ENCODE measurements around the gene RAPGEFL1. TPM values are rescaled to one million over a fixed set of nuclear protein-coding genes. Genes with fewer than 3 reads are reported as not detected.

The RAPGEFL1 gene
- total RNA-seq = 1 to 10 TPM; 3.8 to 4.5 TPM

GRCh38 chr17:40177275-40177874 lies at the start of gene RAPGEFL1:
Gene RAPGEFL1 (plus strand): TSS chr17:40177470. CDS start chr17:40177862, 392 bp downstream.

GRCh38 chr17:40218740-40219593 lies 41.7 kb downstream of the RAPGEFL1 start, which contains the start of gene WIPF2:
Gene WIPF2 (plus strand): TSS chr17:40219304. CDS start chr17:40256460, 37,156 bp downstream.

Small RNA genes within 50 kb of the gene (microRNA-seq; reads per million reads assigned to microRNA genes)
- gene MIR6866 (ENCODE audit: borderline microRNAs expressed, borderline replicate concordance) = 1.3 reads per million
- gene MIR6867 (ENCODE audit: borderline microRNAs expressed, borderline replicate concordance) = not detected

Other genes with a start within 250 kb of the RAPGEFL1 start
- 100 to 1,000 TPM; 166 to 168 TPM for gene ORMDL3, start 249.9 kb upstream of the RAPGEFL1 start, total RNA-seq
- gene LRRC3C, start 249.7 kb upstream of the RAPGEFL1 start, total RNA-seq = not detected
- under 1 TPM; 0.29 to 0.66 TPM for gene GSDMA, start 214.5 kb upstream of the RAPGEFL1 start, total RNA-seq
- gene PSMD3, start 196.7 kb upstream of the RAPGEFL1 start, total RNA-seq = 10 to 100 TPM; 73.3 to 76.2 TPM
- gene CSF3, start 162.0 kb upstream of the RAPGEFL1 start, total RNA-seq = not detected
- gene MED24, start 123.1 kb upstream of the RAPGEFL1 start, total RNA-seq = 10 to 100 TPM; 77.7 to 84.6 TPM
- 1 to 10 TPM; 9.2 to 10.0 TPM for gene THRA, start 114.5 kb upstream of the RAPGEFL1 start, total RNA-seq
- gene NR1D1, start 76.9 kb upstream of the RAPGEFL1 start, total RNA-seq = 1 to 10 TPM; 5.1 to 5.9 TPM
- gene MSL1, start 55.5 kb upstream of the RAPGEFL1 start, total RNA-seq = 10 to 100 TPM; 89.9 to 95.7 TPM
- gene CASC3, start 36.9 kb upstream of the RAPGEFL1 start, total RNA-seq = 10 to 100 TPM; 81.1 to 81.3 TPM
- gene WIPF2, start 41.8 kb downstream of the RAPGEFL1 start, total RNA-seq = 10 to 100 TPM; 25.5 TPM
- 10 to 100 TPM; 52.8 to 54.5 TPM for gene CDC6, start 110.4 kb downstream of the RAPGEFL1 start, total RNA-seq
- gene RARA, start 131.7 kb downstream of the RAPGEFL1 start, total RNA-seq = 10 to 100 TPM; 63.5 TPM
- under 1 TPM in 1 of 2 experiments, not detected in 1; 0.26 TPM for gene GJD3, start 187.3 kb downstream of the RAPGEFL1 start, total RNA-seq
- 100 to 1,000 TPM; 340 to 372 TPM for gene TOP2A, start 240.4 kb downstream of the RAPGEFL1 start, total RNA-seq

All from activated naive CD4-positive, alpha-beta T cell treated with anti-CD3 and anti-CD28 coated beads, Interleukin-2, amount 10 ng/mL, durations not matched to agents 5 hours and 36 hours (primary cell).